H1 (cell line): ENCODE measurements around the gene SOX1. TPM values are rescaled to one million over a fixed set of nuclear protein-coding genes. Genes with fewer than 3 reads are reported as not detected.

Experiments used
- CTCF ChIA-PET: fragments of 300-600 bp; sonication (Branson Sonifier 250); formaldehyde crosslinking; loops from one replicate; lab custom pipeline; 2021; ENCODE audit not compliant: partially characterized antibody; lab: Charles Lee
- POLR2A ChIA-PET: fragments of 300-600 bp; sonication (Branson Sonifier 250); formaldehyde crosslinking; loops from one replicate; lab custom pipeline; 2021; ENCODE audit warnings: inconsistent platforms; ENCODE audit not compliant: partially characterized antibody; lab: Charles Lee
- DNase-seq, 2 experiments: peaks; one replicate each; pipeline versions ENCODE4 v3.0.0 to v3.0.0-alpha.2; 2010 to 2022; ENCODE audit warnings: low spot score in 2 of 2, low read depth in 1 of 2, mixed read lengths in 1 of 2
- FAIRE-seq: peaks from 2 replicates; lab custom pipeline; 2011; peaks lifted over from hg19 to GRCh38; lab: Jason Lieb, UNC
- H2AFZ ChIP-seq: 2 replicates; pipeline ENCODE4 v1.8.1; 2012; ENCODE audit warnings: low read length, inconsistent platforms
- H2AK5ac ChIP-seq: 2 replicates; pipeline ENCODE4 v1.6.1; 2013; ENCODE audit warnings: low read depth, low read length
- H2BK120ac ChIP-seq: replicated peaks from 2 replicates; pipeline ENCODE3; 2013; ENCODE audit warnings: low read depth, low read length, inconsistent platforms
- H2BK12ac ChIP-seq: 2 replicates; pipeline ENCODE4 v1.6.1; 2013; ENCODE audit warnings: low read depth, low read length
- H2BK15ac ChIP-seq: 2 replicates; pipeline ENCODE4 v1.6.1; 2013; ENCODE audit warnings: low read length
- H2BK20ac ChIP-seq: 2 replicates; pipeline ENCODE4 v1.6.1; 2013; ENCODE audit warnings: low read length
- H2BK5ac ChIP-seq: 2 replicates; pipeline ENCODE4 v1.6.1; 2013; ENCODE audit warnings: low read depth, low read length
- H3K14ac ChIP-seq: 2 replicates; pipeline ENCODE4 v1.6.1; 2013; ENCODE audit warnings: inconsistent platforms; ENCODE audit not compliant: insufficient read length
- H3K18ac ChIP-seq: 2 replicates; pipeline ENCODE4 v1.6.1; 2013; ENCODE audit warnings: low read length; ENCODE audit errors: extremely low read depth
- H3K23ac ChIP-seq: 2 replicates; pipeline ENCODE4 v1.6.1; 2013; ENCODE audit warnings: inconsistent platforms; ENCODE audit not compliant: insufficient read length
- H3K23me2 ChIP-seq: 2 replicates; pipeline ENCODE4 v1.6.1; 2013; ENCODE audit warnings: low read depth, low read length
- H3K27ac ChIP-seq: 2 replicates; pipeline ENCODE4 v1.6.1; 2011; ENCODE audit warnings: low read depth, low read length, inconsistent platforms
- H3K27me3 ChIP-seq, 4 experiments: replicated peaks in 1 of 4; 1 replicate in 1 of 4; 2 replicates in 3 of 4; pipeline versions ENCODE4 v1.6.1 to v1.8.1; 2011 to 2013; ENCODE audit warnings: low read length in 3 of 4, mild to moderate bottlenecking in 3 of 4, inconsistent platforms in 2 of 4, mixed read lengths in 2 of 4, moderate library complexity in 1 of 4; ENCODE audit not compliant: control insufficient read depth in 3 of 4, insufficient read depth in 3 of 4; ENCODE audit errors: extremely low read depth in 1 of 4
- H3K36me3 ChIP-seq, 4 experiments: 2 replicates each; pipeline versions ENCODE4 v1.6.1 to v1.8.1; 2011 to 2013; ENCODE audit warnings: mild to moderate bottlenecking in 4 of 4, low read length in 3 of 4, moderate library complexity in 2 of 4, control low read depth in 1 of 4, inconsistent platforms in 1 of 4; ENCODE audit not compliant: insufficient read depth in 4 of 4, control insufficient read depth in 2 of 4
- H3K4ac ChIP-seq: replicated peaks from 2 replicates; pipeline ENCODE3; 2013; ENCODE audit warnings: low read length, low read depth, mixed read lengths, inconsistent platforms; ENCODE audit not compliant: insufficient read length
- H3K4me1 ChIP-seq, 4 experiments: replicated peaks in 1 of 4; 1 replicate in 1 of 4; 2 replicates in 3 of 4; pipeline versions ENCODE4 v1.6.1 to v1.8.1; 2011 to 2013; ENCODE audit warnings: low read length in 3 of 4, inconsistent platforms in 2 of 4, mixed read lengths in 1 of 4; ENCODE audit not compliant: insufficient read depth in 4 of 4, control insufficient read depth in 3 of 4
- H3K4me2 ChIP-seq, 2 experiments: 2 replicates each; pipeline versions ENCODE4 v1.6.1 to v1.8.1; 2011 to 2013; ENCODE audit warnings: low read depth in 2 of 2, low read length in 2 of 2, control low read depth in 1 of 2, inconsistent platforms in 1 of 2, mild to moderate bottlenecking in 1 of 2; ENCODE audit not compliant: insufficient read depth in 1 of 2
- H3K4me3 ChIP-seq, 4 experiments: fragments of 200-600, 300-600 bp in 1 of 4; sonication (generic), shearing (Covaris generic), sonication (Bioruptor Twin) in 1 of 4; 2 replicates each; pipeline versions ENCODE4 v1.5.1 to v1.8.1; 2011 to 2016; ENCODE audit warnings: low read length in 4 of 4, low read depth in 3 of 4, control low read depth in 2 of 4, inconsistent platforms in 2 of 4, mild to moderate bottlenecking in 2 of 4, mixed read lengths in 1 of 4, moderate library complexity in 1 of 4; ENCODE audit not compliant: insufficient read depth in 2 of 4; ENCODE audit errors: extremely low read depth in 1 of 4
- H3K56ac ChIP-seq: replicated peaks from 2 replicates; pipeline ENCODE3; 2013; ENCODE audit warnings: low read depth, mild to moderate bottlenecking, mixed read lengths, low read length, inconsistent platforms; ENCODE audit not compliant: insufficient read length
- H3K79me1 ChIP-seq: 2 replicates; pipeline ENCODE4 v1.6.1; 2013; ENCODE audit warnings: low read depth, low read length, control low read depth
- H3K79me2 ChIP-seq, 2 experiments: 2 replicates each; pipeline versions ENCODE4 v1.6.1 to v1.8.1; 2012 to 2013; ENCODE audit warnings: low read length in 2 of 2, mild to moderate bottlenecking in 2 of 2, inconsistent platforms in 1 of 2; ENCODE audit not compliant: insufficient read depth in 2 of 2, control insufficient read depth in 1 of 2
- H3K9ac ChIP-seq, 4 experiments: replicated peaks in 1 of 4; 1 replicate in 1 of 4; 2 replicates in 3 of 4; pipeline versions ENCODE4 v1.6.1 to v1.8.1; 2011 to 2013; ENCODE audit warnings: low read depth in 3 of 4, low read length in 3 of 4, control low read depth in 2 of 4, mild to moderate bottlenecking in 2 of 4, moderate library complexity in 2 of 4, inconsistent platforms in 1 of 4; ENCODE audit errors: extremely low read depth in 1 of 4
- H3K9me3 ChIP-seq, 2 experiments: 2 replicates each; pipeline versions ENCODE4 v1.6.1 to v1.8.1; 2012 to 2013; ENCODE audit warnings: mild to moderate bottlenecking in 2 of 2, moderate library complexity in 2 of 2, control low read depth in 1 of 2, inconsistent platforms in 1 of 2, low read depth in 1 of 2, low read length in 1 of 2, mixed read lengths in 1 of 2; ENCODE audit not compliant: insufficient read depth in 2 of 2
- H4K20me1 ChIP-seq, 2 experiments: replicated peaks in 1 of 2; 2 replicates each; pipeline versions ENCODE3 to v1.8.1; 2011 to 2013; ENCODE audit warnings: inconsistent platforms in 2 of 2, low read length in 2 of 2, mild to moderate bottlenecking in 1 of 2; ENCODE audit not compliant: insufficient read depth in 2 of 2, control insufficient read depth in 1 of 2
- H4K5ac ChIP-seq: 2 replicates; pipeline ENCODE4 v1.6.1; 2013; ENCODE audit warnings: low read length, low read depth, mixed read lengths, inconsistent platforms; ENCODE audit not compliant: insufficient read length
- H4K8ac ChIP-seq: 2 replicates; pipeline ENCODE4 v1.8.0; 2013; ENCODE audit warnings: mild to moderate bottlenecking, moderate library complexity, low read length, inconsistent platforms; ENCODE audit not compliant: insufficient read depth; ENCODE audit errors: extremely low read depth
- H4K91ac ChIP-seq: replicated peaks from 2 replicates; pipeline ENCODE3; 2013; ENCODE audit warnings: low read length, mixed read lengths, inconsistent platforms; ENCODE audit not compliant: insufficient read length
- SRF ChIP-seq: IDR thresholded peaks from 2 replicates; pipeline ENCODE4 v1.6.1; 2011; ENCODE audit warnings: mild to moderate bottlenecking, low read depth, low read length, moderate library complexity
- TAF7 ChIP-seq: optimal IDR thresholded peaks from 2 replicates; pipeline ENCODE3; 2011; ENCODE audit warnings: low read depth, mild to moderate bottlenecking, inconsistent platforms, low read length, moderate library complexity, borderline replicate concordance
- WGBS, 2 experiments: shearing (Covaris generic) in 1 of 2; methylation state at CpG; one replicate each; pipeline versions ENCODE4 v1.1.6 to v1.1.7; 2013 to 2015; ENCODE audit warnings: low lambda C conversion rate in 2 of 2, mixed read lengths in 2 of 2, inconsistent platforms in 1 of 2, low coverage in 1 of 2, missing lambda C conversion rate in 1 of 2; ENCODE audit not compliant: insufficient replicate concordance in 2 of 2, insufficient coverage in 1 of 2, insufficient read length in 1 of 2; ENCODE audit errors: extremely low coverage in 1 of 2, missing lambda C conversion rate in 1 of 2; 5-methylcytosine and 5-hydroxymethylcytosine counted together
- polyA plus RNA-seq, 7 experiments: library from polyadenylated mRNA; depleted of rRNA in 3 of 7; stranded (reverse) in 5 of 7; unstranded in 2 of 7; fragments of >200 nt in 5 of 7; fragments of 200-250 nt in 2 of 7; gene quantifications; 1 replicate in 5 of 7; 2 replicates in 1 of 7; 4 replicates in 1 of 7; pipeline versions ENCODE4 v1.2.1 to v1.2.3, GENCODE V29; 2011 to 2013; ENCODE audit warnings: missing spikeins in 2 of 7, mixed read lengths in 2 of 7
- total RNA-seq: library from RNA; stranded (reverse); fragmentation: NEBNext Ultra II Directional; extraction: Animal tissue kit (Norgen Biotek cat#: 25700); gene quantifications from 2 replicates; pipeline ENCODE4 v1.2.1, GENCODE V29; 2021

Gene SOX1
- total and polyA plus RNA-seq, 2 of the 8 experiments (the other 6 are each of a cell fraction or from before 2014, with no cell fraction given): 0.03 to 0.09 TPM

- Histone ChIP-seq H2BK120ac (no peak overlapping the region), H3K18ac (no peak overlapping the region), H4K20me1 (no peaks in the 10 kb centered on the region), H2AFZ (no peak overlapping the region), H4K91ac (no peak overlapping the region), H2BK20ac (no peak overlapping the region), H4K5ac (no peak overlapping the region), H4K8ac (no peak overlapping the region), H3K4me2 (no peak overlapping the region), H3K27me3 (peaks cover 17 to 32% (median 31%) of the 10 kb centered on the region in 4 experiments), H3K4ac (no peak overlapping the region), H3K56ac (no peak overlapping the region), H2BK5ac (no peak overlapping the region), H3K14ac (no peak overlapping the region), H3K9me3 (no peaks in the 10 kb centered on the region), H3K36me3 (no peaks in the 10 kb centered on the region), H3K23me2 (peaks cover 8% of the 10 kb centered on the region; the same call in 1 of the 2 replicates), H3K4me1 (peaks cover 0 to 13% (median 3%) of the 10 kb centered on the region in 4 experiments; a peak in 5 of 7 replicates), H3K79me1 (no peaks in the 10 kb centered on the region), H3K23ac (no peak overlapping the region), H2BK12ac (no peak overlapping the region), H3K9ac (no peak overlapping the region), H2AK5ac (no peak overlapping the region), H2BK15ac (no peak overlapping the region), H3K4me3 (no peak overlapping the region), H3K27ac (no peak overlapping the region), H3K79me2 (no peaks in the 10 kb centered on the region)
- DNase-seq (no peak), FAIRE-seq (no peak)
- TF ChIP-seq TAF7 (no peak), SRF (peak; percentile 39; the same call in 1 of the 2 replicates)
- WGBS, 2 experiments: 83% methylated on average over 10 of the region's 10 CpGs; no CpG with 5 or more reads in 1 of the 2 experiments
- ChIA-PET POLR2A (no interaction called here), CTCF (interaction anchor here (1.8 to 1.9 kb wide), 2 partner anchors 9 to 332 kb away, joined by 4 to 8 read pairs; no protein-coding TSS in a partner anchor)
Observed at GRCh38 chr13:112111239-112111857, 44.4 kb downstream of the SOX1 start.
